IPS DF 4.7 (cell line): ENCODE results near the gene PCSK7.
"Not testable (repeated sequence)": the region's sequence is repeated elsewhere in the genome, so short reads cannot be mapped to it uniquely, and the experiment has no call there.

Source experiments
- DNase-seq: peaks from one replicate; pipeline ENCODE4 v3.0.0-alpha.2; 2013; ENCODE audit warnings: low spot score; ENCODE audit errors: extremely low read depth

The PCSK7 gene

DNA sequence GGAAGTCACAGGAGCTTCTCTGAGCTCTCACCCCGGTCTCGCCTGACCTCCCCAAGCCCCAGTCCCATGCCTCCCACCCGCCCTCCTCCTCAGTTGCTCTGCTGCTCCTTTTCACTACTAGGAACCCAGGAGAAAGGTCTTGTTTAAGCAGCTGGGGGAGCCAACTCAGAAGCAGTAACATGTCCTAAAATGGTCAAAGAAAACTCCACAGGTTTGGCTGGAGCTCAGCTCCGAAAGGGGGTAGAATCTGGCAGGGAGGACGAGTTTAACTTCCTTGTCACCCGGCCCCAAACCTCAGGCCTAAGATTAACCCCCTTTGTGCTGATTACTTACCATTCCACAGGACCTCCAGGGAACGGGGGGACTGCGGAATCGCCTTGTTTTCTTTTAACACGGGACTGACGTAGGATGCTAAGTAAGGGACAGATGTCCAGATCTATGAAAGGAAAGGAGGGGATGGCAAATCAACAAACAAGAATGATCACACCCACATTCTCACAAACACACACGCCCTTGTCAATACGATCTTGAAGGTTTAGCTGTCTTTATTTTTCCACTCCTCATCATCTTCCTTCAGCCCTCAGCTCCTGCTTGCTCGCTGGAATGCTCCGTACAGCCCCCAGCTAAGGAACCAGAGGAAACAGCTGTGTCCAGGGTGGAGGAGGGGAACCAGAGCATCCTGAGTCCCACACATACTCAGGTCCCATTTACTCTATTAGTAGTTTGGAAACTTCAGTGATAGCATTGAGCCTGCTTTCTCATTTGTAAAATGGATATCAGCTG is 13.5 kb downstream of the PCSK7 start:
- DNase-seq, result no peak

DNA sequence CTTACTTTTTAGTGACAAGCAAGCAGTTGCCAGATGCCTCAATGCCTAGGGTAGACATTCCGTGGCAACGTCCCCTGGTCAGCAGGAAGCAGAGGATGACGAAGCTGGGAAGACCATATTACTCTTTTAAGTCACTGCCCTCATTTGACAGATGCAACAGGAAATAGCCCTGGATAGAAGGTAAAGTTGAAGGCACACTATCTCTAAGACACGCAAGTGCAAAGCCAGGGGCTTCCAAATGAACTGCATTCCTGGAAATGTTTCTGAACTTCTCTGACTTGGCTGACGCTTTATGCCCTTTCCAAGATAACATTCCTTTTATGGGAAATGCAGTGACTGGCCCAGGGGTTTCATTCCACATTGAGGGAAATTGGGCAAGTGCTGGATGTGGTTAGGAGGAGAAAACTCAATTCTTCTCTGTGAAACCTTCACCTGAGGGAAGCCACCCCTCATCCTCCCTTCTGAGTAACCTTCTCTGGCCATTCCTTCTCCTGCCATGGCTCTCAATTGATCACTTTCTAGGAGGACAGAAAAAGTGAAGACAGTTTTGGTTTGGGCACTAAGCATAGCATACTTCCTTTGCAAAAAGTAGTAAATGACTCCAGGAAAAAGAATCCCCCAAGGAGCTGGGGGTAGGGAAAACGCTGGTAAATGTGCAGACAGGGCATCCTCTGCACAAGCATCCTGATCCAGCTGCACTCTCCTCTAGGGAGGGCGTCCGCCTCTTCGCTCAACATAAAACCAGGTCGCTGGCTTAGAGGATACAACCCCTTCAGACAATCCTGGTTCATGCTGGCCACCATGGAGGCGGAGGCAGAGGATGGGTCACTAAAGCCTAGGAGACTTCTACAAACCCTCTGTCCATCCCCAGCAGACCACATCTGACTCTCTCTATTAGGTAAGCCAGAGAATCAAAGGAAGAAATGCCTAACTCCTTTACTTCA is 14.5 kb downstream of the PCSK7 start:
- no peak for DNase-seq

DNA sequence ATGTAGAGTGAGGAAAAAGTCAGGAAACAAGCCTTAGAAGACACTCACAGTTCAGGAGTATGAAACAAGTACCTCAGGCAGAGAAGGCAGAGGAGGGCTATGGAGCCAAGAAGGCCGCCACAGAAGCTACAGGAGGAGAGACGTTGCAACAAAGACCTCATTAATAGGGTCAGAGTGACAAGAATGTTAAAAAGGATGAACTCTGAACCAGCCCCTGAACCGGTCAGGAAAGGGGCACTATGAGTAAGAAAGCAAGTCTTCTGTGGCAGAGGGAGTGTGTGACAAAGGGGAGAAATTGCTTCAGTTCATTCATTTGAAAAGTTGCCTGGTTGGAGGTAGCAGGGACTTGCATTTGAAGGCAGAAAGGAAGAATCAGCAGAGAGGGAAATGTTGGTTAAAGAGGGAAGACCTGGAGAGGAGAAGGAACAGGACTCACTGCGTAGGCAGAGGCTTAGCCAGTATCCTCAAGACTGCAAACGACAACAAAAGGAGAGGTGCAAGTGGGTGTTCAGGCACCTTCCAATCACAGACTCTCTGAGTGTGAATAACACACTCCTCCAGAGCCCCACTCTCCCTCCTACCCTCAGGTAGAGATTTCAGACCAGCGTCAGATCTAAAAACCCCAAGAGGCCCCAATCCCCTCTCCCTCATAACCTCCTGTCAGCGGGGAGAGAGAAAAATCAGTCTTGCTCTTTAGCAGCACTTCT is 17.3 kb downstream of the PCSK7 start:
- DNase-seq, result no peak

DNA sequence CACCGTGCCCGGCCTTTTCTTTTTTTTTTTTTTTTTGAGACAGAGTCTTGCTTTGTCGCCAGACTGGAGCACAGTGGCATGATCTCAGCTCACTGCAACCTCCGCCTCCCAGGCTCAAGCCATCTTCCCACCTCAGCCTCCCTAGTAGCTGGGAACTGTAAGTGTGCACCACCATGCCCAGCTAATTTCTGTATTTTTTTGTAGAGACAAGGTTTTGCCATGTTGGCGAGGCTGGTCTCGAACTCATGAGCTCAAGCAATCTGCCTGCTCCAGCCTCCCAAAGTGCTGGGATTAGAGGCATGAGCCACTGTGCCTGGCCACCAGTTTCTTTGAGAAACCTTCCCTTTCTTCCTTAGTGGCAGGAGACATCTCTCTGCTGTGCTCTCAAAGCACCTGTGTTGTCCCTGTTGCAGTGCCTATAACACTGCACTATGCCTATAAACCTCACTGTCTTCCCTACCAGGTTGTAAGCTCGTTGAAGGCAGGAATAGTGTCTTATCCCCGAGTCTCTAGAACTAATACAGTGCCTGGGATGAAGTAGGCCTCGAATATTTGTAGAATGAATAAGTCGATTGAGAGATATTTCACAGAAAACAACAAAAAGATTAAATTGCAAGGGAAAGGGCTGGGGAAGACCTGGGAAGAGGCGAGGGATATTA is 19.0 kb downstream of the PCSK7 start:
- DNase-seq, result no peak

DNA sequence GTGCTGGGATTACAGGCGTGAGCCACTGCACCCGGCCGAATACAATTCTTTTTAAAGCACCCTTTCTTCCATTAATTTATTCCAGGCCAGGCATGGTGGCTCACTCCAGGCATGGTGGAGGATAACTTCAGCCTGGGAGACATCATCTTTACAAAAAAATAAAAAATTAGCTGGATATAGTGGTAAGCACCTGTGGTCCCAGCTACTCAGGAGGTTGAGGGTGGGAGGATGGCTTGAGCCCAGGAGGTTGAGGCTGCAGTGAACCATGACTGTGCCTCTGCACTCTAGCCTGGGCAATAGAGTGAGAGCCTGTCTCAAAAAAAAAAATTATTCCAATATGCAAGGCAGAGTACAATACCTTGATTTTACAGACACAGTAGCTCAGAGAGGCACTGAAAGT is 21.3 kb downstream of the PCSK7 start:
- no peak for DNase-seq

DNA sequence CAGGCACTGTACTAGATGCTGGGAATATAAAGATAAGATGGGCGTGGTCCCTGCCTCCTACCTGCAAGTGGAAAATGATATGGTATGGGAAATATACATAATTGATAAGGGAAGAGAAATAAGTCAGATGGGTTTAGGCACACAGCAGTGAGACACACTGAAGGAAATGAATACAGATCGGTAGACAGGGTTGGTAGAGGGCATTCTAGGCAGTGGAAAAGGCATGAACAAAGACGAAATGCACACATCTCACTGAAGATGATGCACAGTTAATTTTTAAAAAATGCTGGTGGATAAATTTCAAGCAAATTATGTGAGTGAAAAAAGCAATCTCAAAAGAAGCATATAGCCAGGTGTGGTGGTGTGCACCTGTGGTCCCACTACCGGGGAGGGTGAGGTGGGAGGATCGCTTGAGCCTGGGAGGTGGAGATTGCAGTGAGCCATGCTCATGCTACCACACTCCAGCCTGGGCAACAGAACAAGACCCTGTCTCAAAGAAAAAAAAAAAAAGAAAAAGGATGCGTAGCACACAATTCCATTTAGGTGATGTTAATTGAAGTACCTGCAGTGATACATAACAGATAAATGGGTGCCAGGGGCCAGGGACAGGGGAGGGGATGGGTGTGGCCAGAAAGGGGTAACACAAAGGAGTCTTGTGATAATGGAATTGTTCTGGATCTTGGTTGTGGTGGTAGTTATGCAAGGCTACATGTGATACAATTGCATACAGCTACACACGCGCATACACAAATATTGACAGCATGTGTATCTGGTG is 22.3 kb downstream of the PCSK7 start:
- DNase-seq, result not testable (repeated sequence)

DNA sequence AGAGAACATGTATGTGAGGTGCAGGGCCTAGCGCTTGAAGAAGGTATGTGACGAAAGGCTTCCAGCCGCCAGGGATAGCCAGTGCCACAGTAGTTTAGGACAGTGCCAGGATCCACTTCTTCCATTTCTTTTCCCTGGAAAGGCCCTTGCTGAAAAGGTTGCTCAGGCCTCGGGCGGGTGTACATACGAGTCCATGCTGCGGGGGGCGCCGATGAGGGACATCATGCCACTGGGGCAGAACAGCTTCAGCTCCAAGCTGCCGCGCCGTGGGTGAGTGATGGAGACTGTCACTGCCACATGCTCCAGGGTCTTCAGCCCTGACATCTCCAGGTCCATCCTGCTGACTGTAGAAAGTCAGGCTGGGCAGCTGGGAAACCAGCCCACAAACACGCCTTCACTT is 23.2 kb downstream of the PCSK7 start:
- DNase-seq, result not testable (repeated sequence)

DNA sequence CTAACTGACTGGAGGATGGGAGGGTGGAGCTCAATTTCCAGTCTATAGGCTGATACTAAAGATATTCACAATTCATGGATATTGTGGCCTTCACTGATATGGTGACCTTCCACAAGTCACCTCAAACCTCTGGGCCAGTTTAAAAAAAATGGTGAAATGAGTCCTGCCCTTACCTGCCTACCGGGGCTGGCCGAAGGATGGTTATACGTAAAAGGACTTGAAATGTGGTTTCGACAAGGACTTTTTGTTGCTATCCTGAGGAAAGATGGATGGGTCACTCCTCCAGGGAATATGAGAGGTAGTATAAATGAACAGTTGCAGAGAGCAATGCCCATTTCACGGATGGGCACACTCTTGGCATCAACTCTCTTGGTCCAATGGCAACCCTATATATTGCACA is 24.4 kb downstream of the PCSK7 start:
- DNase-seq, result not testable (repeated sequence)

DNA sequence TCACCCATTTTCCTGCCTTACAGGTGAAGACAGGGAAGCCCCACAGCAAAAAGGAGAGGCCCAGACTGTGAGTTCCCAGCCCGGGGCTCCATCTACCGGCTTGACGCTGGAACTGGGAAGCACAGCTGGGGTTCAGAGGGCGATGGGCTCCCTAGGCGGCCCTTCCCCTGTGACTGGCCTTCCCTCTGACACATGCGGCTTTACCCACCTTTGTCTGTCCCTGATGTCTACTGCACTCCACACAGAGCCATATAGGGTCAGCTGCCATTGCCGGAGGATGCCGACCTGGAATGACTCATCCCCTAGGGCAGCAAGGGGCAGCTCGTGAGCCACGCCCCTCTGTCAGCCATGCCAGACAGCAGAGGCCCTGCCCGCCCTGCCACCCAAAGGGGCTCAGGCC is 25.0 kb downstream of the PCSK7 start:
- not testable (repeated sequence) for DNase-seq

DNA sequence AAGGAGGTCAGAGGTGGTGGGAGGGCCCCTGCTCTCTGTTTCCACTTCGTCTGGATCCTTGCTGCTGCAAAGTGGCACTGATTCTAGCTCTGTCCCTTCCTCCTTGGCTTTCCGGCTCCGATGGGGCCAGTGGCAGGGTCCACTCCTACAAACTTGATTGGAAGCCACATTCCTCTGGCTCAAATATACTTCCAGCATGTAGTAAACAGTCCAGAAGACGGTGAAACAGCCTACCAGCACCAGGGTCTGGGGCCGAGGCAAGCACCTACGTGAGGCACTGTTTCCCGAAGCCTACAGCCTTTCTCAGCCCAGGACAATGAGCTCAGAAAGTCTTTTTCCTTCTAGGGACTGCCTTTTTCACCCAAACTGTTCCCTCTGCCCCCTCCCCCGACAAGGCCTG is 25.8 kb downstream of the PCSK7 start:
- not testable (repeated sequence) for DNase-seq

DNA sequence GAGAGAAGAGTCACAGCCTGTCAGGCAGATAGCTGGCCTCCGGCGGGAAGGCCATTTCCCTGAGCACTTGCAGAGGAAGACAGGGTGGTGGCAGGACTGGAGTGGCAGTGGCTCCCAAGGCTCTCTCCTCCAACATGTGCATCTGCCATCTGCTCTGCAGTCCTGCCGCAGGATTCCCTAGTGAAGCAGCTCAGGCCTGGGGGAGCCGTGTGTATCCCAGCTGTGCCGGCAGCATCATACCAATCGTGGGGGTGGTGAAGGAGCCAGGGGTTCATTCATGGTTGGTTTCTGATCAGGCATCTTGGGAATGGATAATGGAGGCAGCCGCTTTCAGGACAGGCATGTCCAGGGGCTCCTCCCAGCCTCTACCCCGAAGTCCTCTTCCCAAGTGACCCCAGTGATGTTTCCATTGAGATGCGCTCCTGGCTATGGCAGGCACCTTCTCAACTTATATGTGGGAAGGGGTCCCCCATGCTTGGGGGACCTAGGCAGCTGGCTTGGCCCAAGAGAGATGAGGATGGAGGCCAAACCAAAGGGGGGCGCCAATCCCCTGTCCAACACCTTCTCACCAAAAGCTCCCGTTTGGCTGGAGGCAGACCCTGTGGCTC is 26.6 kb downstream of the PCSK7 start:
- DNase-seq, result no peak

DNA sequence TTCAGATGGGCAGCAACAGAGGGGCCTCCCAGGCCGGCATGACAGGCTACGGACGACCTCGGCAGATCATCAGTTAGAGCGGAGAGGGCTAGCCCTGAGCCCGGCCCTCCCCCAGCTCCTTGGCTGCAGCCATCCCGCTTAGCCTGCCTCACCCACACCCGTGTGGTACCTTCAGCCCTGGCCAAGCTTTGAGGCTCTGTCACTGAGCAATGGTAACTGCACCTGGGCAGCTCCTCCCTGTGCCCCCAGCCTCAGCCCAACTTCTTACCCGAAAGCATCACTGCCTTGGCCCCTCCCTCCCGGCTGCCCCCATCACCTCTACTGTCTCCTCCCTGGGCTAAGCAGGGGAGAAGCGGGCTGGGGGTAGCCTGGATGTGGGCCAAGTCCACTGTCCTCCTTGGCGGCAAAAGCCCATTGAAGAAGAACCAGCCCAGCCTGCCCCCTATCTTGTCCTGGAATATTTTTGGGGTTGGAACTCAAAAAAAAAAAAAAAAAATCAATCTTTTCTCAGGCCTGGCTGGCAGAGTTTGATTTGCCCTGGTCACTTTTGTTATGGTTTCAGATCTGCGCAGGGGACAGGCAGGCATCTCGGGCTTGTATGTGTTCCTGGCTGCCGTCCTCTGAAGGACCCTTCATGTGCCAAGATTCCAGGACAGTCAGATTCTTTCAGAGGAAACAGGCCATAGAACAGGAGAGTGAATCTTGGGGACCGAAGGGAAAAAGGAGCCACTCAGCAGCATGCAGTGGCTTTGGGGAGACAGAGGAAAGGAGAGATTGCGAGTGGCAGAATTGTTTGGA is 27.4 kb downstream of the PCSK7 start:
- no peak for DNase-seq

DNA sequence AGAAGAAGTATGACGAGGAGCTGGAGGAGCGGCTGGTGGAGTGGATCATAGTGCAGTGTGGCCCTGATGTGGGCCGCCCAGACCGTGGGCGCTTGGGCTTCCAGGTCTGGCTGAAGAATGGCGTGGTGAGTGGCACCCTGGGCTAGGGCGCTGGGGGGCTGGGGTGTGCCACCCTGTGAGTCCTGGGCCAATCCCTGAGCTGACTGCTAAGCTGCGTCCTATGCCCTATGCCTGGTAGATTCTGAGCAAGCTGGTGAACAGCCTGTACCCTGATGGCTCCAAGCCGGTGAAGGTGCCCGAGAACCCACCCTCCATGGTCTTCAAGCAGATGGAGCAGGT is 28.8 kb downstream of the PCSK7 start:
- no peak for DNase-seq

DNA sequence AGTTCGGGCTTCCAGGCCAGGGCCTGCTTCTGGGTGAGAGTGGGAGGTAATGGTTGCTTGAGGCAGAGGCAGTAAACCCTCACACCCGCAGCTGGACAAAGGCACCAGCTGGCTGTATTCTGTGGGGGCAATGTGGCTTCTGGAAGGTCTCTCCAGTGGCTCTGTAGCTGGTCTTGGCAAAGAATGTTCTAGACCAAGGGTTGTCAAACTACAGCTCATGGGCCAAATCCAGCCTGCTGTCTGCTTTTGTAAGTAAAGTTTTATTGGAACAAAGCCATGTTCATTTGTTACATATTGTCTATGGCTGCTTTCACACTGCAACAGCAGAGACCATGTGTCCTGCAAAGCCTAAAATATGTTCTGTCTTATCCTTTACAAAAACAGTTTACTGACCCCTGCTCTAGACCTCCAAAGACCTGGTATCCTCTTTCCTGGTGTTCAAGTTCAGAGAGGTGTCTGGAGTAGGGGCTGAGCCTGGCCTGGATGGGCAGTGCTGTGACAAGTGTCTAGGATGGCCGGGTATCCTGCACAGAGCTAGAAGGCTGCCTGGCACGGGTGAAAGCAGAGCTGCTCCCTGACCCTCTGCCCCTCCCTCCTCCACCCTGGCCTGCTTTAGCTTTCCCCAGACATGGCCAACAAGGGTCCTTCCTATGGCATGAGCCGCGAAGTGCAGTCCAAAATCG is 29.3 kb downstream of the PCSK7 start:
- no peak for DNase-seq

DNA sequence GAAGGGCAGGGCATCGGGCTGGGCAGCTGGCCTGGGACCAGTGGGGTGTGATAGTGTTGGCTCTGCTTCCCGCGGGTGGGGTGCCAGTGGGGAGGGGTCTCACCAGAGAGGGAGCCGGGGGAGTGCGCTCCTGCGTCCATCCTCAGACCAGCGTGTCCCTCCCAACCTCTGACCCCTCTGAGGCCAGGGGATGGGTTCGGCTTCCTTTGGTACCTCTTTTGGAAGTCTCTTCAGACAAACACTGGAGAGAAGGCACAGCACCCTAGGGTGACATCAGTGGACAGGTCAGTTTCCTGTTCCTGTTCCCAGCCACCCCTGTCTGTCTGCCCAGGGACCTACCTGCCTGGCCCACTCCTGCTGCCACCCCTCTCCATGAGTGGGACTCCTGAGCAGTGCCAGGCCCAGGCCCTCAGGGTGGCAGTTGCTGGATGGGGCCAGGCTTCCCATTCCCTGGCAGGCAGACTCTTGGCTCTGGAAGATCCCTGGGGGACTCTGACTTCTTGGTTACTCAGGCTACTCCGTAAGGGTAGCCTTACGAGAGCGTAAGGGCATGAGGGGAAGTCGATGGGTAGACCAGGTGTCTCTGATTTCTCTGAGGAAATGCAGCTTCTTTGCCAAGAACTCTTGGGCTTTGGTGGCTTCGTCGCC is 30.1 kb downstream of the PCSK7 start:
- DNase-seq, result no peak

DNA sequence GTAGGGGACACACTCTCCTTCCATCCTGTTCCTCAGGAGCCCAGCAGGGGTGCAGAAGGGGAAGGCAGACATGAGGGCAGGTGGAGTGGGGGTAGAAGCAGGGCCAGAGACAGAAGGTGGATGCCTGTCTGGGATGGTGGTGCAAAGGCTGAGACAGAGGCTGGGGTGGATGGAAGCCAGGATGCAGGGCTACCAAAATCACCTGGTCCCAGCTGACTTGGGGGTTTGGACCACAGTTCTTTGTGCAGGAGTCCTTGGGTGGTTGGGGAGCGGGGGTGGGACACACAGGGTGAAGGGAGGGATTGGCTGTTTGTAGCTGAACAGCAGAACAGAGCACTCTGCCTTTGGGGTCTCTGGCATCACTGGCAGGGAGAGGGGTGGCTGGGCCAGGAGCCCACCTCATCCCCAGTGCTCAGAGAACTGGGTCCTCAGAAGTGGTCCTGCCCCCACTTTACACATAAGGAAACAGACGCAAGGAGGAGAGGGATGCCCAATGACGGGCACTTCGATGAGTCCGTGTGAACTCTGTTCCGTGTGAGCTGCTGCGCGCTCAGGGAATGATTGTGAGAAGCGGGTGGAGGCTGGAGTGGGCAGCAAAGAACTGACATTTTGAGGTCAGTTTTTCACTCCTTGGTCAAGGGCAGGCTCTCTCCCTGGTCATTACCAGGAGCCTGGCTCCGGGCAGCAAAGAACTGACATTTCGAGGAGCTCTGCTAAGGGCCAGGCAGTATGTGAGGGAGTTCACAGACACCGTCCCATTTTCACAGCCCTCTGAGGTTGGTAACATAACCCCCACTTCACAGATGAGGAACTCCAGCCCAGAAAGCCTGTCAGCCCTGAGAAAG is 30.8 kb downstream of the PCSK7 start:
- no peak for DNase-seq
